Uterus (tissue), 2 donors: ENCODE data around the gene CCL8.

Source experiments
- POLR2A ChIP-seq, 2 donors: fragments of 450-650 bp; IDR thresholded peaks; one replicate each; pipeline ENCODE4 v1.6.1; 2016; ENCODE audit warnings: antibody characterized with exemption in 2 of 2, mild to moderate bottlenecking in 1 of 2, moderate library complexity in 1 of 2
- TF ChIP-seq, protein P1 (sequence below), 4 experiments: fragments of 200-600 bp in 2 of 4; fragments of 450-650 bp in 2 of 4; sonication (generic) in 2 of 4; IDR thresholded peaks; one replicate each; pipeline ENCODE4 v1.5.1; 2016 to 2019; ENCODE audit warnings: antibody characterized with exemption in 4 of 4, mild to moderate bottlenecking in 2 of 4, moderate library complexity in 1 of 4

GRCh38 chr17:34363183-34363661, 44.0 kb downstream of the CCL8 start, which contains the start of gene CCL1:
- TF ChIP-seq, protein P1, sequence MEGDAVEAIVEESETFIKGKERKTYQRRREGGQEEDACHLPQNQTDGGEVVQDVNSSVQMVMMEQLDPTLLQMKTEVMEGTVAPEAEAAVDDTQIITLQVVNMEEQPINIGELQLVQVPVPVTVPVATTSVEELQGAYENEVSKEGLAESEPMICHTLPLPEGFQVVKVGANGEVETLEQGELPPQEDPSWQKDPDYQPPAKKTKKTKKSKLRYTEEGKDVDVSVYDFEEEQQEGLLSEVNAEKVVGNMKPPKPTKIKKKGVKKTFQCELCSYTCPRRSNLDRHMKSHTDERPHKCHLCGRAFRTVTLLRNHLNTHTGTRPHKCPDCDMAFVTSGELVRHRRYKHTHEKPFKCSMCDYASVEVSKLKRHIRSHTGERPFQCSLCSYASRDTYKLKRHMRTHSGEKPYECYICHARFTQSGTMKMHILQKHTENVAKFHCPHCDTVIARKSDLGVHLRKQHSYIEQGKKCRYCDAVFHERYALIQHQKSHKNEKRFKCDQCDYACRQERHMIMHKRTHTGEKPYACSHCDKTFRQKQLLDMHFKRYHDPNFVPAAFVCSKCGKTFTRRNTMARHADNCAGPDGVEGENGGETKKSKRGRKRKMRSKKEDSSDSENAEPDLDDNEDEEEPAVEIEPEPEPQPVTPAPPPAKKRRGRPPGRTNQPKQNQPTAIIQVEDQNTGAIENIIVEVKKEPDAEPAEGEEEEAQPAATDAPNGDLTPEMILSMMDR (IDR thresholded peaks at IDR 0.05): no peak
- TF ChIP-seq POLR2A (IDR thresholded peaks at IDR 0.05): no peak
